Ramos (cell line): ENCODE measurements around the gene SS18L1.
"Not testable (repeated sequence)": the region's sequence is repeated elsewhere in the genome, so short reads cannot be mapped to it uniquely, and the experiment has no call there.

Experiments
- in situ Hi-C: fragments of 300-500 bp; cut with MboI; formaldehyde crosslinking; loops from one replicate; pipeline ENCODE4 v1.14.3; 2022; ENCODE audit warnings: low sequenced_read_pairs; ENCODE audit not compliant: unreplicated experiment

SS18L1 gene, protein sequence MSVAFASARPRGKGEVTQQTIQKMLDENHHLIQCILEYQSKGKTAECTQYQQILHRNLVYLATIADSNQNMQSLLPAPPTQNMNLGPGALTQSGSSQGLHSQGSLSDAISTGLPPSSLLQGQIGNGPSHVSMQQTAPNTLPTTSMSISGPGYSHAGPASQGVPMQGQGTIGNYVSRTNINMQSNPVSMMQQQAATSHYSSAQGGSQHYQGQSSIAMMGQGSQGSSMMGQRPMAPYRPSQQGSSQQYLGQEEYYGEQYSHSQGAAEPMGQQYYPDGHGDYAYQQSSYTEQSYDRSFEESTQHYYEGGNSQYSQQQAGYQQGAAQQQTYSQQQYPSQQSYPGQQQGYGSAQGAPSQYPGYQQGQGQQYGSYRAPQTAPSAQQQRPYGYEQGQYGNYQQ

DNA sequence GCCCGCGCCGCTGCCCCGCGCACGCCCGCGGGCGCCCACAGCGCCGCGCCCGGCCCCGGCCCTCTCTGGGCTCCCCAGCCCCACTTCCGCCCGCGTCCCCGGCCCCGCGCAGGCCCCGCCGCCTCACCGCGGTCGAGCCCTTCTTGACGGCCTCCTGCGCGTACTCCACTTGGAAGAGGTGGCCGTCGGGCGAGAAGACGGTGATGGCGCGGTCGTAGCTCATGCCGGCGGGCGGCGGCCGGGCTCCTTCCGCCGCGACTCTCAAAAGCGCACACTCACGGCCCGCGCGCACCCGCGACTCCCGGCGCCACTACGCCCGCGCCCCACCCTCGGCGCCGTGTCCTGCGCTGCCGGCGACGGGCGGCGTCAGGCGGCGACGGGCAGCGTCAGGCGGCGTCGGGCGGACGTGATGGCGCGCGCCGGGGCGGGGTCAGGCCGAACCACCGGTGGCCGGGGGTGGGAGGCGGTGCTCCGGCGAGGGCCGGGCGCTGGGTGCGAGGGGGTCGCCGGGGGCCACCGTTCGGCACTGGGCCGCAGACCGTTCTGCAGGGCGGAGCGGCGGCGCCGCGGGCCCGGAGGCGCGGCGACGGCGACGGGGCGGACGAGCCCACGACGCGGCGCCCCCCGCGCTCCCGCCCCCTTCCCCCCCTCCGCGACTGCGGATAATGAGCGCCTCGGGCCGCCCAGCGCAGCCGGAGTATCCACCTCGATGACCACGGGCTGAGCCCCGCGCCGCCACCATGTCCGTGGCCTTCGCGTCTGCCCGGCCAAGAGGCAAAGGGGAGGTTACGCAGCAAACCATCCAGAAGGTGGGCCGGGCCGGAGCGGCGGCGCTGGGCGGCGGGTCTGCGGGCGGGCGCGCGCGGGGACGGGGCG, at the start of gene SS18L1, which contains the start of gene PSMA7:
Gene SS18L1 (plus strand): TSS at position 689 of the 876 bp plus-strand sequence. CDS start 52 bp downstream, at position 741.
Gene PSMA7 (minus strand): TSS at position 314 of the 876 bp plus-strand sequence. CDS start 91 bp downstream, at position 223.
- in situ Hi-C loops, result loop anchor here (5.0 kb wide), 1 partner anchor 131 kb away; no protein-coding TSS in a partner anchor

DNA sequence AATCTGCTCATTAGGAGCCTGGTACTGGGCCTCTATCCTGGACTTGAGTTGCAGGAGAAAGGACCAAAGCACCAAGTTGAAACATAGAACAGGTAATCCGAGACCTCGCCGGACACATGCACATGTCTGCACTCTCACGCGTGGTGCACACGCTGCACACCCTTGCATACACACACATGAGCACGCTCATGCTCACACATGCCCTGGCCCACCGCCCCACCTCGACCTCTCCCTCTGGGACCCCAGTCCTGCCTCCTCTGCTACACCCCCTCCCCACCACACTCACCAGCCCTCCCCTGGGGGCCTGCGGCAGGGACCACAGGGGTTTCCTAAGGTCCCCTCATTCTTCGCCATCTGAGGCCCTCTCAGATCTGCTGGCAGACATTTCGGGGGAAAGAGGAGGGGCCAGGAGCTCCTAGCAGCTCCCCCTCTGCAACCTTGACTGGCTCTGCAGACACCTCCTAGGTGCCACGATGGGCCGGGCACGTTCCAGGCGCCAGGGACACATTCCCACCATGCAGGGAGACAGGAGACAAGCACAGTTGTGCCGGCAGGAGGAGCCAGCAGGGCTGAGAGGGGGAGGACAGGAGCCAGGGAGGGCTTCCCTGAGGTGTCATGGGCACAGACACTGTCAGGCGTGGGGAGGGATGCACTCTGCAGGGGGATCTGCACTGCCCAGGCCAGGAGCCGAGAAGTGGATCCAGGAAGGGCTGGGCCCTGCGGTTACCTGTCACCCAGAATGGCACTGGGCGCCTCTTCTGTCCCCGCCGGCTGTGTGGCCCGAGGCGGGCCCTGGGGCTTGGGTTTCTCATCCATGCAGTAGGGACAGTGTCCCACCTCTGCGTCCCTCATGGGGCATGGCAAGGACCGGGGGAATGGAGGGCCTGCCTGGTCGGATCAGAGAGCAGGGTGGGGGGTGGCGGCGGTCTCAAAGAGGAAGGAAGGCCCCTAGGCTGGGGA, 46.9 kb upstream of the SS18L1 start:
- in situ Hi-C loops, result no loop called here

DNA sequence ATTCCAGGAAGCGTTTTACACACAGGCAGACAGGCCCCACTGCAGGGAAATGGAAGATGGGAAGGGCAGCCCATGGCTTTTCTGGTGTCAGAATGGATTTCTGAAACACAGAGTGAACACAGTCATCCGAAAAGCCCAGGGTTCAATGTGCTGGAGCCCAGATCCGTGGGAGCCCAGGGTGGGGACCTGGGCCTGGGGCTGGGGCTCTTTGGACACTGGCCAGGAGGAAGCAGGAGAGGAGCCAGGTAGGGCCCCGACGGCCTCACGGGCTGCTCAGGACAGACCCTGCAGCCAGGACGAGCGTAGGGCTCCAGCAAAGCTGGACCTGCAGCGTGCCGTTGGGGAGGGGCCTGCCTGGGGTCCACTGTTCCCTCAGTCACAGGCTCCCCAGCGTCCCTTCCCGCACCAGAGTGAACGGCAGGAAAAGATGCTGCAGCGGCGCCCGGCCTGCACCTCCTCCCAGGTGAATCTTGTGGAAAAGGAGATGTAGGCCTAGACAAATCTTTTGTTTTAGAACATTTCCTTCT, 45.6 kb upstream of the SS18L1 start:
- in situ Hi-C loops, result no loop called here

DNA sequence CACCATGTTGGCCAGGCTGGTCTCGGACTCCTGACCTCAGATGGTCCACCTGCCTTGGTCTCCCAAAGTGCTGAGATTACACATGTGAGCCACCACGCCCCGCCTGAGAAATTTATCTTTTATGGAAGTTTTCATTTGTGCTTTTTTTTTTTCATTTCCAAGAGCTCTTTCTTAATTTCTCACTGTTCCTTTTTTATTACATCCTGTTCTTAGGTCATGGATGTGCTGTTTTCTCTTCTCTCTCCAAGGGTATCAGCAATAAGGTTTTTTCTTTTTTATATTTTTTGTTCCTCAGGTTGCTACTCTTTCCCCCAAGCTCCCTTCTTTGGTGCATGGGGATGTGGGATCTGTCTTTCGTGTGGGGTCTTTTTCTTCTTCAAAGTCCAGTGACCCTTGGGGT, 42.5 kb upstream of the SS18L1 start:
- in situ Hi-C loops, result no loop called here

DNA sequence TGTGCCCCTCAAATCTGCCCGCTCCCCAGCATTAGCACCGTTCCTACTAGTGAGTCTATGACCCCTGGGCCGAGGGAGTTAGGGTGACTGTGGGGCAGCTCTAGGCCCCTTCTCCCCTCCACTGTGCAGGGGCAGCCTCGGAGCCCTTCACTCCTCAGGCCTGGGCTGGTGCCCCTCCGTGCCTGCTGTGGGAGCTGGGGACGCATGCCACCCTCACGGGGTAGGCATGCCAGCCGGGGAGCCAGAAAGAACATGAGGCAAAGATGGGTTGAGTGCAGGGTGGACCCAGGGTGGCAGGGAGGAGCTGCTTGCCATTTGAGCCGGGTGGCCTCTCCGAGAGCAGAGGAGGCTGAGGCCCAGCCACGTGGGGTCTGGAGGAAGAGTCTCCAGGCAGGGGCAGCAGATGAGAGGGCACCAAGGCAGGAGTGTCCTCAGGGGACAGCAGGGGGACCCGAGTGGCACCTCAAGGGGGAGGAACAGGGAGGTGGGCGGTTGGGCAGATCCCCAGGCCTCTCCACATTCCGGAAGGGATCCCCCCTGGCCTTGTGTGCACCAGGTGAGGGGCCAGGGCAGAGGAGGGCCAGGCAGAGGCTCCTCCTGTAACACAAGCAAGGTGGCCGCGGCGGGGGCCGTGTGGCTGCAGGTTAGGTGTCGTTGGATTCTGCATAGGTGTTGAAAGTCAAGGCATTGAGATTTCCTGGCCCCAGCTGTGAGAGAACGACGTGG, 39.9 kb upstream of the SS18L1 start:
- in situ Hi-C loops, result no loop called here

DNA sequence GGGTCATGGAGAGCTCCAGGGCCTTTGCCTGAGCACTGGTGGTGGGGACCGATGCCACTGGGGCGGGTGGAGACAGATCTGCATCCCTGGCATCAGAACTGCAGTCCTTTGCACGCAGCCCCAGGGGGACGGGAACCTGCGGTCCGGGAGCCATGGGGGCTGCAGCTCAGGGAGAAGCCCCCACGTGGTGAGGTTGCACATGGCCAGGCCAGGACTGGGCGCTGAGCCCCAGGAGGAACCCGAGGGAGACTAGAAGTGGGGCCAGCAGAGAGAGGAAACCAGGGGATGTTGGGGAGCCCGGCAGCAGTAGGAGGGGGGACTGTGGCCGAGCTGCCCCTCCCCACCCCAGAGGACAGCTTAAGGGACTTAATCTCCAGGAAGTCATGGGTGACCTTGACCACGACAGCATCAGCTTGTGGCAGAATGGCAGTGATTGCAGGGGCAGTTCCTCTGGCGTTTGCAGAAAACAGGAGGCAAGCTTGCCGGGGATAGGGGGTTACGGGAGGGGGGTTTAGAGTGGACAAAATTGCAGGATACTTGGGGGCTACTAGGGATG, 39.3 kb upstream of the SS18L1 start:
- in situ Hi-C loops, result no loop called here

DNA sequence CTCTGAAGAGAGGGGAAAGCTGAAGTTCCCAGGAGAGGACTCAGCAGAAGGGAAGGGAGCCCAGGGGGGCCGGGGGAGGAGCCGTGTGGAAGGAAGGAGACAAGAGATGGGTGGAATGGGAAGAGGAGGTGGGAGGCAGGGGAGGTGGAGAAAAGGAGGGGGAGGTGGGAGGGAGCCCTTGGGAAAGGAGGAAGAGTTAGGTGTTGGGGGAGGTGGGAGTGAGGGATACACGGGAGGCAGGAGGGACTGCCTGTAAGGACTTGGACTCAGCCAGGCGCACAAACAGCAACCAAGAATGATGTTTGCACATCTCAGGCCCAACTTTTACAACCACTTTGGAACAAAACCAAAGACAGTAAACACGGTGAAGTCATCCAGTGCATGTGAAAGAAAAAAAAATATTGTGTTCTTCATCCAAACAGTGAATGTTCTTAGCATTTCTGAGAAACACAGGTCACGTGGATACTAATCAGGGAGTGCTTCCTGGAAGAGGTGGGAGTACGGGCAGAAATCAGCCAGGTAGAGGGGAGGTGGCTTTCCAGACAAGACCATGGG, 38.7 kb upstream of the SS18L1 start:
- in situ Hi-C loops, result no loop called here

DNA sequence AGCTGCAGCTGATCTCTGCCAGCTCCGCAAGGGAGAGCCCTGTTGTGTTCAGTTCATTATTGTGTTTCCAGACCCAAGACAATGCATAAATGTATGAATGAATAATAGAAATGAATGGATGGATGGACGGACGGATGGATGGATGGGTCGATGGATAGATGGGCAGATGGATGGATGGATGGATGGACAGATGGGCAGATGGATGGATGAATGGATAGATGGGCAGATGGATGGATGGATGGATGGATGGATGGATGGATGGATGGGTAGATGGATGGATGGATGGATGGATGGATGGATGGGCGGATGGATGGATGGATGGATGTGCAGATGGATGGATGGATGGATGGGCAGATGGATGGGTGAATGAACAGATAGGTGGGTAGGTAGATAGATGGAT, 38.0 kb upstream of the SS18L1 start:
- in situ Hi-C loops, result no loop called here

DNA sequence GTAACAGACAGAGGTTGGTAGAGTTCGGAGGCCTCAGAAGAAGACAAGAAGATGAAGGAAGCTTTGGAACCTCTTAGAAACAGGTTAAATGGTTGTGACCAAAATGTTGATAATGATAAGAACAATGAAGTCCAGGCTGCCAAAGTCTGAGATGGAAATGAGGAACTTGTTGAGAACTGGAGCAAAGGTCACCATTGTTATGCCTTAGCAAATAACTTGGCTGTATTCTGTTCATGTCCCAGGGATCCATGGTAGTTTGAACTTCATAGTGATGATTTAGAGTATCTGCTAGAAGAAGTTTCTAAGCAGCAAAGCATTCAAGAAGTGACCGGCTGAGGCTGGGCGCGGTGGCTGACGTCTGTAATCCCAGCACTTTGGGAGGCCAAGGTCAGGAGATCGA, 32.4 kb upstream of the SS18L1 start:
- in situ Hi-C loops, result no loop called here

DNA sequence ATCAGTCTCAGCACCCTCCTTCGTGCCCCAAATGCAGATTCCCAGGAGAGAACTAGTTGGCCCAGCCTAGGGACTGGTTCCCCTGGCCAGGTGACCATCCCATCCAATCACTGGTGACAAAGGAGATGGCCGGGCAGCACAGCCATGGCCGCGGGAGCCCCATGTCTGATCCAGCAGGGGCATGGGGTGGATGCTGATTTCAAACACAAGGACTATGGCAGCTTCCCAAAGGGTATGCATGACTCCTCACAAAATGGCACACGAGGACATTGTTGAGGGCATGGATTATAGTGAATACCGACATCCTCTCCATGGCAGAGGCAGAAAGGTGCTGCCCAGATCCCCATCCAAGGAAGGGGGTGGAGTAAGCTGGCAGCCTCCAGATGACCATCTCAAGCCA, 31.2 kb upstream of the SS18L1 start:
- in situ Hi-C loops, result no loop called here

DNA sequence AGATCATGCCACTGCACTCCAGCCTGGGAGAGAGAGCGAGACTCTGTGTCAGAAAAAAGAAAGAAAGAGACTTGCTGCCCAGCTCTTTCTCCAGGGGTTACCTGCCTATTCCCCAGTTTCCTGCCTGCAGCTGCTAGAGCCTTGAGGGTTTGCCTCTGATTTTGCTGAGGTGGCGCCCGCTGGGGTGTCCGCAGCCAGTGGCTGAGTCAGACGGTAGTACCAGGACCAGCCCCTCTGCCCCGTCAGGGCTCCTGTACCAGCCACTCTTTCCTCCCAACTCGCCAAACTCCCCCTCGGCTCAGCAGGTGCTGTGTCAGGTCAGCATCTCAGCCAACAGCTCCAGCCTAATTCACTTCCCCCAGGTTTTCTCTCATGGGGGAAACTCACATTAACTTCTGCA, 28.7 kb upstream of the SS18L1 start:
- in situ Hi-C loops, result no loop called here

DNA sequence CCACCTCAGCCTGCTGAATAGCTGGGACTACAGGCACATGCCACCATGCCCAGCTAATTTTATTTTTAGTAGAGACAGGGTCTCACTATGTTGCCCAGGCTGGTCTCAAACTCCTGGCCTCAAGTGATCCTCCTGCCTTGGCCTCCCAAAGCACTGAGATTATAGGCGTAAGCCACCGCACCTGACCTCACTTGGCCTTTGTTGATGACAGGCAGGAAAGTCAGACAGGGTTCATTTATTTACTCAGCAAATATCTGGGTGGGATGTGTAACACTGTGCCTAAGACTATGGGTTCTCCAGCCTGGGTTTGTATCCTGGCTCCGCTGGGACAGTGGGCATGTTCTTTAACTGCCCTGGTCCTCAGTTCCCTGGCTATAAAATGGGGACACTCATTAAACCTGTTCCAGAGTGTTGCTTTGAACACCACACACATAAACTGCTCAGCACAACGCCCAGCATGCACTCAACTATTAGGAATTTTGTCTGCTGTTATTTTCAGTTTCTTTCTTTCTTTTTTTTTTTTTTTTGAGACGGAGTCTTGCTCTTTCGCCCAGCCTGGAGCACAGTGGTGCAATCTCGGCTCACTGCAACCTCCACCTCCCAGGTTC, 27.7 kb upstream of the SS18L1 start:
- in situ Hi-C loops, result not testable (repeated sequence)

DNA sequence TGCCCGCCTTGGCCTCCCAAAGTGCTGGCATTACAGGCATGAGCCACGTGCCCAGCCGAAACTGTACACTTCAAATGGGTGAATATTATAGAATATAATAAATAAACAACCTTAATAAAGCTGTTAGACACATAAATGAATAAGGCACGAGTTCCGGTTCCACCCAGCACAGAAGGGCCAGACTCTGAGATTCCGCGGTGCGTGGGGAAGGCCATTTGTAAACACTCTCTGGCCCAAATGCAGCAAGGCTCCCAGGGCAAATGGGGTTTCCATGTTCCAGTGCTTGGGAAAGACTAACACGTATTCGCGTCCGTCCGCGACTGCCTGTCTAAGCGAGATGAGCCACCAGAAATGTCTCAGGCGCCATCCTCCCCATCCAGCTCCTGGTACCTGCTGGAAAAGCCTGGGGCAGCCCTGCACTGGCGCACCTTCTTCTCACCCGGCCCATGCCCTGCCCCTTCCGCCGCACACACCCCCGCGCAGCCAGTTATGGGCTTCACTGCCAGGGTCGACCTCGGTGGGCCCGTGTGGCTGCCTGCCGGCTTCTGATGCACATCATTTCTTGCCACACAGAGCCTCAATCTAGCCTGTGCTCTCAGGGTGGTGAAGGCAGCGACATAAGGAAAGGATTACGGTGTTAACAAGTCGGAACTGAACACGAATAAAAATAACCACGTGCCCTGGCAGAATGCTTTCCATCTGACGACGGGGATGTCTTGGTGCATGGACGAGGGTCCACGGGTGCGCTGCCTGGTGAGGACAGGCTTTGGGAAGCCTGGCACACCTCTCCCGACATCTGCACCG, 26.8 kb upstream of the SS18L1 start:
- in situ Hi-C loops, result no loop called here

DNA sequence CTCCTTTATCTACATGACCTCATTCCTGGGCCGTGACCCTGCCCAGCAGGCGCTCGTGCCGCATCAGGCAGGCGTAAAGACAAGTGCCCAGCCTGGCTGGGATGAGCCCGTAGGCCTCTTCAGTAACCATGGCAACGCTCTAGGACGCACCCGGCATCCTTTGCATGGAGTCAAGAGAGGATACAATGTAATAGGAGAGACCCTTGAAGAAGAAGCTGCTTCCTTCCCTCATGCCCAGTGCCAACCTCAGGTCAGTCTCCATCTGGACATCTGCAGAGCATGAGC, 26.3 kb upstream of the SS18L1 start:
- in situ Hi-C loops, result no loop called here

DNA sequence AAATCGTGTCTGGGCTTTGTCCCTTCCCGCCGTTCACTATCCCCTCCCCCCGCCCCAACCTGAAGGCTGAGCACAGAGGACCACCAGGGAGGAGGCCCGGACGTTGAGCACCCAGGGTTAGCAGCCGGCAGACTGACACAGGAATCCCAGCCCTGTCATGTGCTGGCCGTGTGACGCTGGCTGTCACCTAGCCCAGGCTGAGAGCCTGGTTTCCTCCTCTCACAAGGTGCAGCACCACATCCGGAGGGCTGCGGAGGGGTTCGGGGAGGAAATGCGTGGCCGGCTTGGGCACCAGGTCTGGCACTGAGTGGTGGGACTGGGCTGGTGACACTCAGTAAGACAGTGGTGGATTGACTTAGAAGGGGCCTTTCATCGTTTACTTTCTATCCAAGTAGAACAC, 25.9 kb upstream of the SS18L1 start:
- in situ Hi-C loops, result no loop called here

DNA sequence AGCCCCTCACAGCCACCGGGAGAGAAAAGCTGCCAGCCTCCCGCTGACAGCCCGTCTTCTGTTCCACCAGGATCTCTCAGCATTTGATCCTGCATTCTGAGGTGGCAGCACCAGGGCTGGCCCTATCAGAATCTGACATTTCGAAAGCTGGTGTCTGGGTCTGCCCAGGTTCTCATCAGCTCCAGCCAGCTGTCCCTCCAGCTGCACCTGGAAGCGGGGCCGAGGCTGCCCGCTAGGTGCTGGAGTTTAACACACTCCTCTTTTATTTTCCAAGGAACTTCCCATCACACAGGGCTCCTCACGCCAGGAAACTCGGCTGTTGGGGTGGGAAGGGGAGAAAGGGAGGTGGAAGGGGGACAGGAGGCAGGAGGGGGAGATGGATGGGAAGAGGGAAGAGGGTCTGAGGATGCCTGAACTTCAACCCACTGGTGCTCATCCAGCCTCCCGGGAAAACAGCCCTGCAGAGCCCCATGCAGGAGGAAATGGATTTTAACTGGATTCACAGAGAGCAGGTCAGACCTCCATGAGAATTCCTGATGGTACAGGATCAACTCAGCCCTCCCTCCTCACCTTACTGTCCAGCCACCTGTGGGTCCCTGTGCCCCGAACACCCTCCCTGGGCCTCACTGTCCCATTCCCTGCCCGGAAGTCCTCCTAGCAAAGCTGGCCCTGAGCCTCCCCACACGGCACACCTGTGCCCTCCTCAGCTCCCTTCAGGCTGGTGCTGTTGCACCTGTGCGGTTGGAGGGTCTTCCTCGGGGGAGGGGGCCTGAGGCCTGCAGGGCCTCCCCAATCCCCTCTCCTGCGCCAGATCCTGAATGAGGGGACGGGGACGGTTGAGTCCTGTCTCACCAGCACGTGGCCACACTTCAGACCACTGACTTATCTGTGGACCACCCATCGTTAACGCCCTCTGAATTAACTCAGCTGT, 25.2 kb upstream of the SS18L1 start:
- in situ Hi-C loops, result no loop called here

DNA sequence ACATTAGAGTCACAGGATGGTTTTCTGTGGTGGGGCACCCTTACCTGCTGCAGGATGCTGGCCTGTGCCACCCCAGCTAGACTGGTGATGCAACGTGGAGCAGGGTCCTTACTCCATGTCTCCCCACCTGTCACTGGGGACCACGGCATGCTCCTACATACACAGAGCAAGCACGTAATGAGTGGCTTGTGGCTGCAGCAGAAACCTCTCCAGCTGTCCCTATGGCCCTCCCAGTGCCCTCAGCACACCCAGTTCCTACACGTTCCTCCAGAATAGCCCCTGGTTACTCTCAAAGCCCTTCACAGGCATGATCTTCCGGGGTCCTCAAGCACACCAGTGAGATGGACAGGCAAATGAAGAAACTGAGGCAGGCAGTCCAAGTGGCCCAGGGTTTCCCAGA, 24.5 kb upstream of the SS18L1 start:
- in situ Hi-C loops, result no loop called here
